K562 (cell line): ENCODE measurements around the gene NT5C3B. TPM values are rescaled to one million over a fixed set of nuclear protein-coding genes. Genes with fewer than 3 reads are reported as not detected.
A peak's percentile ranks its signal among the peaks of the same experiment; 100 is the strongest.

ENCODE experiments used
- CBX1 ChIP-seq: sonication (generic); IDR thresholded peaks from 2 replicates; pipeline ENCODE4 v1.6.1; 2016; ENCODE audit warnings: antibody characterized with exemption, low read depth, mild to moderate bottlenecking
- HDAC3 ChIP-seq: fragments of 450-650 bp; IDR thresholded peaks from 2 replicates; pipeline ENCODE4 v1.6.1; 2018; ENCODE audit warnings: borderline replicate concordance, mild to moderate bottlenecking, moderate library complexity; ENCODE audit not compliant: partially characterized antibody
- NONO ChIP-seq, 2 experiments: fragments of 200-400 bp in 1 of 2; fragments of 450-650 bp in 1 of 2; formaldehyde crosslinking in 1 of 2; IDR thresholded peaks; 2 replicates each; pipeline ENCODE4 v1.6.1; 2017; ENCODE audit warnings: low read depth in 2 of 2, mild to moderate bottlenecking in 2 of 2, moderate library complexity in 2 of 2, low read length in 1 of 2
- NRF1 ChIP-seq, 2 experiments: fragments of 450-650 bp; IDR thresholded peaks in 1 of 2; conservative IDR thresholded peaks in 1 of 2; 2 replicates each; pipeline ENCODE4 v1.6.1; 2014; ENCODE audit warnings: mild to moderate bottlenecking in 2 of 2
- SAFB ChIP-seq: fragments of 200-400 bp; formaldehyde crosslinking; IDR thresholded peaks from 2 replicates; pipeline ENCODE4 v1.6.1; 2017; ENCODE audit warnings: low read depth, low read length, borderline replicate concordance
- ZBTB2 ChIP-seq: fragments of 450-650 bp; IDR thresholded peaks from 2 replicates; pipeline ENCODE4 v1.6.1; 2016; ENCODE audit warnings: antibody characterized with exemption
- ZNF592 ChIP-seq: fragments of 450-650 bp; IDR thresholded peaks from 2 replicates; pipeline ENCODE4 v1.6.1; 2017; ENCODE audit warnings: antibody characterized with exemption, mild to moderate bottlenecking
- polyA plus RNA-seq, 8 experiments: library from polyadenylated mRNA; depleted of rRNA in 4 of 8; stranded (reverse) in 5 of 8; unstranded in 3 of 8; fragments of >200 nt; fragmentation: Nextera tagmentation in 2 of 8; fragmentation: Illumina TruSeq in 1 of 8; extraction: Ambion mirVana in 2 of 8; extraction: Trizol in 1 of 8; gene quantifications; 2 replicates each; pipeline versions ENCODE4 v1.2.1 to v1.2.3, GENCODE V29; 2011 to 2014; ENCODE audit warnings: inconsistent platforms in 1 of 8, missing spikeins in 1 of 8
- total RNA-seq, 7 experiments: library from RNA; depleted of rRNA in 6 of 7; stranded (reverse); fragments of >200 nt in 6 of 7; fragmentation: Illumina TruSeq in 2 of 7; extraction: Trizol in 2 of 7; gene quantifications; 2 replicates each; pipeline versions ENCODE4 v1.2.1 to v1.2.3, GENCODE V29; 2011 to 2021; ENCODE audit warnings: low replicate concordance in 1 of 7

NT5C3B gene
- total and polyA plus RNA-seq, 9 of the 15 experiments (the other 6 are each of a cell fraction or from before 2014, with no cell fraction given) = 2.0 to 166 (median 85.0) TPM

GRCh38 chr17:41811549-41812380 is 24.3 kb downstream of the NT5C3B start, which contains the start of gene P3H4 (continued):
- TF ChIP-seq ZBTB2 (no peak), SAFB (peak; percentile 76), CBX1 (0 out of 2 replicates have a peak, but pooled peaks have one; percentile 24), NRF1 (conservative IDR thresholded peaks at IDR 0.05 in 1 of 2, IDR thresholded peaks at IDR 0.05 in 1 of 2) (peak in 1 of 2 experiments; percentile 65; a peak in 2 of 4 replicates), HDAC3 (no peak), ZNF592 (peak; percentile 79), NONO (IDR thresholded peaks at IDR 0.05; ENCODE audit: low read depth in 2 of 2, low read length in 1 of 2) (peak in 1 of 2 experiments; percentile 21; a peak in 1 of 4 replicates)
- TF ChIP-seq, all 486 proteins: peak for 42
